ENCODE results near the gene FAM81B.

GRCh38 chr5:95448789-95449188 is 57.6 kb downstream of the FAM81B start:
- TF ChIP-seq, protein P1, sequence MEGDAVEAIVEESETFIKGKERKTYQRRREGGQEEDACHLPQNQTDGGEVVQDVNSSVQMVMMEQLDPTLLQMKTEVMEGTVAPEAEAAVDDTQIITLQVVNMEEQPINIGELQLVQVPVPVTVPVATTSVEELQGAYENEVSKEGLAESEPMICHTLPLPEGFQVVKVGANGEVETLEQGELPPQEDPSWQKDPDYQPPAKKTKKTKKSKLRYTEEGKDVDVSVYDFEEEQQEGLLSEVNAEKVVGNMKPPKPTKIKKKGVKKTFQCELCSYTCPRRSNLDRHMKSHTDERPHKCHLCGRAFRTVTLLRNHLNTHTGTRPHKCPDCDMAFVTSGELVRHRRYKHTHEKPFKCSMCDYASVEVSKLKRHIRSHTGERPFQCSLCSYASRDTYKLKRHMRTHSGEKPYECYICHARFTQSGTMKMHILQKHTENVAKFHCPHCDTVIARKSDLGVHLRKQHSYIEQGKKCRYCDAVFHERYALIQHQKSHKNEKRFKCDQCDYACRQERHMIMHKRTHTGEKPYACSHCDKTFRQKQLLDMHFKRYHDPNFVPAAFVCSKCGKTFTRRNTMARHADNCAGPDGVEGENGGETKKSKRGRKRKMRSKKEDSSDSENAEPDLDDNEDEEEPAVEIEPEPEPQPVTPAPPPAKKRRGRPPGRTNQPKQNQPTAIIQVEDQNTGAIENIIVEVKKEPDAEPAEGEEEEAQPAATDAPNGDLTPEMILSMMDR (IDR thresholded peaks at IDR 0.05) = no peak
- TF ChIP-seq EHMT2 (IDR thresholded peaks at IDR 0.05; ENCODE audit: low read depth) (no peak), RAD21 (conservative IDR thresholded peaks at IDR 0.05 in 1 of 2, IDR thresholded peaks at IDR 0.05 in 1 of 2) (no peak), CEBPB (IDR thresholded peaks at IDR 0.05) (no peak), POLR2A (IDR thresholded peaks at IDR 0.05; ENCODE audit: low read length) (no peak), ZNF302 (CRISPR knock-in tag; IDR thresholded peaks at IDR 0.05) (no peak), JUN (IDR thresholded peaks at IDR 0.05) (no peak), FOSL2 (IDR thresholded peaks at IDR 0.05) (no peak), FOSL2 (CRISPR knock-in tag; IDR thresholded peaks at IDR 0.05) (no peak), EP300 (IDR thresholded peaks at IDR 0.05) (no peak), SMC3 (IDR thresholded peaks at IDR 0.05) (no peak), HDAC2 (IDR thresholded peaks at IDR 0.05) (no peak)
- TF ChIP-seq, protein P2, sequence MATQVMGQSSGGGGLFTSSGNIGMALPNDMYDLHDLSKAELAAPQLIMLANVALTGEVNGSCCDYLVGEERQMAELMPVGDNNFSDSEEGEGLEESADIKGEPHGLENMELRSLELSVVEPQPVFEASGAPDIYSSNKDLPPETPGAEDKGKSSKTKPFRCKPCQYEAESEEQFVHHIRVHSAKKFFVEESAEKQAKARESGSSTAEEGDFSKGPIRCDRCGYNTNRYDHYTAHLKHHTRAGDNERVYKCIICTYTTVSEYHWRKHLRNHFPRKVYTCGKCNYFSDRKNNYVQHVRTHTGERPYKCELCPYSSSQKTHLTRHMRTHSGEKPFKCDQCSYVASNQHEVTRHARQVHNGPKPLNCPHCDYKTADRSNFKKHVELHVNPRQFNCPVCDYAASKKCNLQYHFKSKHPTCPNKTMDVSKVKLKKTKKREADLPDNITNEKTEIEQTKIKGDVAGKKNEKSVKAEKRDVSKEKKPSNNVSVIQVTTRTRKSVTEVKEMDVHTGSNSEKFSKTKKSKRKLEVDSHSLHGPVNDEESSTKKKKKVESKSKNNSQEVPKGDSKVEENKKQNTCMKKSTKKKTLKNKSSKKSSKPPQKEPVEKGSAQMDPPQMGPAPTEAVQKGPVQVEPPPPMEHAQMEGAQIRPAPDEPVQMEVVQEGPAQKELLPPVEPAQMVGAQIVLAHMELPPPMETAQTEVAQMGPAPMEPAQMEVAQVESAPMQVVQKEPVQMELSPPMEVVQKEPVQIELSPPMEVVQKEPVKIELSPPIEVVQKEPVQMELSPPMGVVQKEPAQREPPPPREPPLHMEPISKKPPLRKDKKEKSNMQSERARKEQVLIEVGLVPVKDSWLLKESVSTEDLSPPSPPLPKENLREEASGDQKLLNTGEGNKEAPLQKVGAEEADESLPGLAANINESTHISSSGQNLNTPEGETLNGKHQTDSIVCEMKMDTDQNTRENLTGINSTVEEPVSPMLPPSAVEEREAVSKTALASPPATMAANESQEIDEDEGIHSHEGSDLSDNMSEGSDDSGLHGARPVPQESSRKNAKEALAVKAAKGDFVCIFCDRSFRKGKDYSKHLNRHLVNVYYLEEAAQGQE (IDR thresholded peaks at IDR 0.05) = no peak
